ENCODE results near the gene TGFBR1. TPM values are rescaled to one million over a fixed set of nuclear protein-coding genes. Genes with fewer than 3 reads are reported as not detected.

Gene TGFBR1
- total and polyA plus RNA-seq, 2 donors (not counting 1 experiment from before 2014, with no cell fraction given): 78.5 to 79.1 TPM

- no peak for DNase-seq (ENCODE audit: low read depth in 2 of 2)
Observed at GRCh38 chr9:99177576-99178366, 72.9 kb downstream of the TGFBR1 start.

GRCh38 chr9:99178912-99179872 is 74.3 kb downstream of the TGFBR1 start:
- no peak for DNase-seq (ENCODE audit: low read depth in 2 of 2)
- no peak overlapping the region for H3K27ac ChIP-seq (ENCODE audit: insufficient read depth, low read length)
- H3K79me2 ChIP-seq (ENCODE audit: control insufficient read depth, insufficient read depth, low read length): no peaks in the 10 kb centered on the region
- no peaks in the 10 kb centered on the region for H3K36me3 ChIP-seq (ENCODE audit: control insufficient read depth, insufficient read depth, low read length)
- no peaks in the 10 kb centered on the region for H3K27me3 ChIP-seq (ENCODE audit: control insufficient read depth, insufficient read depth, low read length)
- no peaks in the 10 kb centered on the region for H3K4me1 ChIP-seq (ENCODE audit: control insufficient read depth, extremely low read depth, insufficient read depth, low read length)
- H2AFZ ChIP-seq (ENCODE audit: low read length): no peak overlapping the region
- H3K4me2 ChIP-seq (ENCODE audit: extremely low read depth, insufficient read depth, low read length): no peak overlapping the region
- H4K20me1 ChIP-seq (ENCODE audit: control insufficient read depth, extremely low read depth, insufficient read depth, low read length): no peaks in the 10 kb centered on the region
- H3K9ac ChIP-seq (ENCODE audit: insufficient read depth, low read length): no peak overlapping the region
- no peaks in the 10 kb centered on the region for H3K9me3 ChIP-seq (ENCODE audit: control insufficient read depth, insufficient read depth, low read depth, low read length)
- H3K4me3 ChIP-seq (replicated peaks in 1 of 4; ENCODE audit: control extremely low read depth in 1 of 4, insufficient read depth in 1 of 4, low read depth in 3 of 4, low read length in 4 of 4): no peak overlapping the region
- TF ChIP-seq EZH2 (IDR thresholded peaks at IDR 0.05; ENCODE audit: low read length, missing control alignments) (no peak), CTCF (conservative IDR thresholded peaks at IDR 0.05 in 1 of 2, IDR thresholded peaks at IDR 0.05 in 1 of 2; ENCODE audit: low read depth in 1 of 2, low read length in 2 of 2) (no peak)

More at GRCh38 chr9:99177576-99178366, 72.9 kb downstream of the TGFBR1 start:
- Histone ChIP-seq H3K79me2 (ENCODE audit: control insufficient read depth, insufficient read depth, low read length) (no peaks in the 10 kb centered on the region), H3K27me3 (ENCODE audit: control insufficient read depth, insufficient read depth, low read length) (no peaks in the 10 kb centered on the region), H3K4me1 (ENCODE audit: control insufficient read depth, extremely low read depth, insufficient read depth, low read length) (no peaks in the 10 kb centered on the region), H2AFZ (ENCODE audit: low read length) (no peak overlapping the region), H3K4me2 (ENCODE audit: extremely low read depth, insufficient read depth, low read length) (no peak overlapping the region), H3K36me3 (ENCODE audit: control insufficient read depth, insufficient read depth, low read length) (no peaks in the 10 kb centered on the region), H3K9ac (ENCODE audit: insufficient read depth, low read length) (no peak overlapping the region), H4K20me1 (ENCODE audit: control insufficient read depth, extremely low read depth, insufficient read depth, low read length) (no peaks in the 10 kb centered on the region), H3K4me3 (replicated peaks in 1 of 4; ENCODE audit: control extremely low read depth in 1 of 4, insufficient read depth in 1 of 4, low read depth in 3 of 4, low read length in 4 of 4) (no peak overlapping the region), H3K9me3 (ENCODE audit: control insufficient read depth, insufficient read depth, low read depth, low read length) (no peaks in the 10 kb centered on the region), H3K27ac (ENCODE audit: insufficient read depth, low read length) (no peak overlapping the region)
- TF ChIP-seq CTCF (conservative IDR thresholded peaks at IDR 0.05 in 1 of 2, IDR thresholded peaks at IDR 0.05 in 1 of 2; ENCODE audit: low read depth in 1 of 2, low read length in 2 of 2): no peak
- TF ChIP-seq EZH2 (IDR thresholded peaks at IDR 0.05; ENCODE audit: low read length, missing control alignments): no peak

GRCh38 chr9:99180199-99180598 is 75.3 kb downstream of the TGFBR1 start:
- no peak overlapping the region for H2AFZ ChIP-seq (ENCODE audit: low read length)
- no peaks in the 10 kb centered on the region for H4K20me1 ChIP-seq (ENCODE audit: control insufficient read depth, extremely low read depth, insufficient read depth, low read length)
- H3K79me2 ChIP-seq (ENCODE audit: control insufficient read depth, insufficient read depth, low read length): no peaks in the 10 kb centered on the region
- no peaks in the 10 kb centered on the region for H3K27me3 ChIP-seq (ENCODE audit: control insufficient read depth, insufficient read depth, low read length)
- DNase-seq (ENCODE audit: low read depth in 2 of 2): no peak
- H3K4me1 ChIP-seq (ENCODE audit: control insufficient read depth, extremely low read depth, insufficient read depth, low read length): peaks cover 5% of the 10 kb centered on the region
- H3K36me3 ChIP-seq (ENCODE audit: control insufficient read depth, insufficient read depth, low read length): no peaks in the 10 kb centered on the region
- TF ChIP-seq EZH2 (IDR thresholded peaks at IDR 0.05; ENCODE audit: low read length, missing control alignments): no peak
- H3K9ac ChIP-seq (ENCODE audit: insufficient read depth, low read length): no peak overlapping the region
- H3K4me2 ChIP-seq (ENCODE audit: extremely low read depth, insufficient read depth, low read length): no peak overlapping the region
- no peak overlapping the region for H3K27ac ChIP-seq (ENCODE audit: insufficient read depth, low read length)
- no peak overlapping the region for H3K4me3 ChIP-seq (replicated peaks in 1 of 4; ENCODE audit: control extremely low read depth in 1 of 4, insufficient read depth in 1 of 4, low read depth in 3 of 4, low read length in 4 of 4)
- H3K9me3 ChIP-seq (ENCODE audit: control insufficient read depth, insufficient read depth, low read depth, low read length): no peaks in the 10 kb centered on the region
